Aorta (tissue), 5 donors: ENCODE results near the gene TRIM37. TPM values are rescaled to one million over a fixed set of nuclear protein-coding genes. Genes with fewer than 3 reads are reported as not detected.

ENCODE experiments used
- ATAC-seq: fragments of 200-7000 bp; cut with Tn5 transposase; one replicate; pipeline ENCODE4 v1.9.1; 2022; ENCODE audit warnings: moderate library complexity; ENCODE audit not compliant: low FRiP score
- DNase-seq, 2 donors: peaks; one replicate each; pipeline ENCODE4 v3.0.0-alpha.2; 2020
- H3K27ac ChIP-seq, 2 donors: one replicate each; pipeline ENCODE4 v1.5.1; 2013; ENCODE audit warnings: low read length in 2 of 2, mild to moderate bottlenecking in 2 of 2, moderate library complexity in 2 of 2, control low read depth in 1 of 2, inconsistent platforms in 1 of 2, low read depth in 1 of 2
- H3K27me3 ChIP-seq, 2 donors: one replicate each; pipeline ENCODE4 v1.6.1; 2013; ENCODE audit warnings: control low read depth in 1 of 2, low read length in 1 of 2, mild to moderate bottlenecking in 1 of 2, moderate library complexity in 1 of 2; ENCODE audit not compliant: insufficient read depth in 2 of 2, control insufficient read depth in 1 of 2
- H3K36me3 ChIP-seq, 2 donors: one replicate each; pipeline ENCODE4 v1.6.1; 2013; ENCODE audit warnings: control low read depth in 1 of 2, low read length in 1 of 2, mild to moderate bottlenecking in 1 of 2; ENCODE audit not compliant: insufficient read depth in 2 of 2, control insufficient read depth in 1 of 2
- H3K4me1 ChIP-seq, 2 donors: one replicate each; pipeline ENCODE4 v1.6.1; 2013; ENCODE audit warnings: low read length in 2 of 2, control low read depth in 1 of 2, mild to moderate bottlenecking in 1 of 2, moderate library complexity in 1 of 2; ENCODE audit not compliant: insufficient read depth in 2 of 2, control insufficient read depth in 1 of 2
- H3K4me3 ChIP-seq, 2 donors: one replicate each; pipeline ENCODE4 v1.5.1; 2013; ENCODE audit warnings: low read length in 2 of 2, control low read depth in 1 of 2, mild to moderate bottlenecking in 1 of 2
- H3K9me3 ChIP-seq: one replicate; pipeline ENCODE4 v1.6.1; 2013; ENCODE audit warnings: mild to moderate bottlenecking, low read length; ENCODE audit not compliant: control insufficient read depth
- WGBS, 2 donors: extraction: QIAGEN DNeasy Blood & Tissue Kit; methylation state at CpG; one replicate each; pipeline ENCODE4 v1.1.7; 2013; 5-methylcytosine and 5-hydroxymethylcytosine counted together
- intact Hi-C, 2 donors: fragments of 100-400 bp; cut with DNase I; formaldehyde crosslinking; loops; one replicate each; pipeline versions ENCODE4 v1.14.2 to v1.15.0; 2022
- polyA plus RNA-seq, 2 donors: library from polyadenylated mRNA; stranded (reverse); fragments of 200-250 nt; gene quantifications; one replicate each; pipeline ENCODE4 v1.2.3, GENCODE V29; 2013
- total RNA-seq, 2 donors: library from RNA; stranded (reverse); fragmentation: NEBNext Ultra II Directional; extraction: Animal tissue kit (Norgen Biotek cat#: 25700); gene quantifications; one replicate each; pipeline ENCODE4 v1.2.1, GENCODE V29; 2021
- donor health status: healthy with polysubstance abuse.
- donor health status: Bipolar disorder and iron deficiency.
- donor health status: DM: no; HTN: no; CAD: no.
- donor health status: DM: no; HTN: no; CAD: no.
- donor health status: DM: yes; HTN: yes; CAD: no.

The TRIM37 gene
- total and polyA plus RNA-seq, 4 donors, result 7.9 to 23.8 (median 14.2) TPM

- Histone ChIP-seq H3K27ac (no peak overlapping the region), H3K9me3 (no peaks in the 10 kb centered on the region), H3K4me1 (no peaks in the 10 kb centered on the region), H3K36me3 (no peaks in the 10 kb centered on the region), H3K4me3 (no peak overlapping the region), H3K27me3 (no peaks in the 10 kb centered on the region)
- WGBS, 2 donors, result 93 to 100% methylated on average over 1 of the region's 1 CpG
- ATAC-seq, result no peak
- DNase-seq, result no peak
- intact Hi-C loops, result no loop called here
Observed at GRCh38 chr17:59030811-59031210, 75.9 kb downstream of the TRIM37 start.

- H3K9me3 ChIP-seq, result no peaks in the 10 kb centered on the region
- WGBS, 2 donors, result 75 to 80% methylated on average over 6 of the region's 6 CpGs
Observed at GRCh38 chr17:59028328-59028727, 78.4 kb downstream of the TRIM37 start.

GRCh38 chr17:59027750-59028149, 78.9 kb downstream of the TRIM37 start:
- Histone ChIP-seq H3K27me3 (no peaks in the 10 kb centered on the region), H3K27ac (no peak overlapping the region), H3K4me3 (no peak overlapping the region), H3K36me3 (no peaks in the 10 kb centered on the region), H3K4me1 (no peaks in the 10 kb centered on the region), H3K9me3 (no peaks in the 10 kb centered on the region)
- intact Hi-C loops, result no loop called here
- WGBS, 2 donors, result 71 to 78% methylated on average over 4 of the region's 4 CpGs
- DNase-seq (no peak), ATAC-seq (no peak)

More at GRCh38 chr17:59028328-59028727, 78.4 kb downstream of the TRIM37 start:
- Histone ChIP-seq H3K4me1 (no peaks in the 10 kb centered on the region), H3K36me3 (no peaks in the 10 kb centered on the region), H3K27ac (no peak overlapping the region), H3K27me3 (no peaks in the 10 kb centered on the region), H3K4me3 (no peak overlapping the region)
- intact Hi-C loops, result no loop called here
- DNase-seq, result no peak
- no peak for ATAC-seq

GRCh38 chr17:59026176-59026939, 80.3 kb downstream of the TRIM37 start:
- WGBS, 2 donors, result 95 to 97% methylated on average over 1 of the region's 1 CpG
- H3K27me3 ChIP-seq, result no peaks in the 10 kb centered on the region
- H3K9me3 ChIP-seq, result no peaks in the 10 kb centered on the region
- no peak overlapping the region for H3K4me3 ChIP-seq
- intact Hi-C loops, result no loop called here
- H3K4me1 ChIP-seq, result no peaks in the 10 kb centered on the region
- ATAC-seq (peak; percentile 38), DNase-seq (no peak)
- H3K36me3 ChIP-seq, result no peaks in the 10 kb centered on the region
- no peak overlapping the region for H3K27ac ChIP-seq

GRCh38 chr17:59024916-59025315, 81.8 kb downstream of the TRIM37 start:
- ATAC-seq (no peak), DNase-seq (no peak)
- H3K27me3 ChIP-seq, result no peaks in the 10 kb centered on the region
- H3K4me3 ChIP-seq, result no peak overlapping the region
- no peaks in the 10 kb centered on the region for H3K4me1 ChIP-seq
- no peak overlapping the region for H3K27ac ChIP-seq
- H3K36me3 ChIP-seq, result no peaks in the 10 kb centered on the region
- intact Hi-C loops, result no loop called here
- 92 to 98% methylated on average over 2 of the region's 2 CpGs for WGBS, 2 donors
- no peaks in the 10 kb centered on the region for H3K9me3 ChIP-seq

- intact Hi-C loops, result no loop called here
- ATAC-seq (no peak), DNase-seq (no peak)
- no peak overlapping the region for H3K4me3 ChIP-seq
- 79 to 87% methylated on average over 1 of the region's 1 CpG for whole genome bisulfite sequencing, 2 donors
- no peak overlapping the region for H3K27ac ChIP-seq
- H3K4me1 ChIP-seq, result no peaks in the 10 kb centered on the region
- H3K27me3 ChIP-seq, result no peaks in the 10 kb centered on the region
- H3K9me3 ChIP-seq, result no peaks in the 10 kb centered on the region
- H3K36me3 ChIP-seq, result no peaks in the 10 kb centered on the region
Observed at GRCh38 chr17:59018019-59018418, 88.7 kb downstream of the TRIM37 start.

GRCh38 chr17:59011975-59012374, 94.7 kb downstream of the TRIM37 start:
- no peak for ATAC-seq

GRCh38 chr17:59010026-59010425, 96.7 kb downstream of the TRIM37 start:
- 84 to 88% methylated on average over 2 of the region's 2 CpGs for WGBS, 2 donors
- no peak for ATAC-seq
- Histone ChIP-seq H3K9me3 (no peaks in the 10 kb centered on the region), H3K36me3 (no peaks in the 10 kb centered on the region), H3K27ac (no peak overlapping the region), H3K4me3 (no peak overlapping the region), H3K4me1 (no peaks in the 10 kb centered on the region), H3K27me3 (no peaks in the 10 kb centered on the region)
- DNase-seq, result no peak
- intact Hi-C loops, result no loop called here

More at GRCh38 chr17:59011975-59012374, 94.7 kb downstream of the TRIM37 start:
- Histone ChIP-seq H3K27me3 (no peaks in the 10 kb centered on the region), H3K9me3 (no peaks in the 10 kb centered on the region), H3K36me3 (no peaks in the 10 kb centered on the region), H3K4me3 (no peak overlapping the region), H3K27ac (no peak overlapping the region), H3K4me1 (no peaks in the 10 kb centered on the region)
- DNase-seq, result no peak
- intact Hi-C loops, result no loop called here
- 87 to 91% methylated on average over 2 of the region's 2 CpGs for WGBS, 2 donors

- Histone ChIP-seq H3K27me3 (no peaks in the 10 kb centered on the region), H3K4me3 (no peak overlapping the region), H3K4me1 (no peaks in the 10 kb centered on the region), H3K27ac (no peak overlapping the region), H3K9me3 (no peaks in the 10 kb centered on the region), H3K36me3 (no peaks in the 10 kb centered on the region)
- DNase-seq, result no peak
- ATAC-seq, result no peak
- WGBS, 2 donors, result 92 to 96% methylated on average over 2 of the region's 2 CpGs
- intact Hi-C loops, result loop anchor here (5.0 to 10.0 kb wide), 3 partner anchors 296 to 424 kb away; no protein-coding TSS in a partner anchor
Observed at GRCh38 chr17:59008737-59009136, 97.9 kb downstream of the TRIM37 start.
